Peyer's patch (tissue), 4 donors: Measurements from ENCODE around the gene CRIM1.

Experiments used
- CTCF ChIP-seq, 6 experiments: fragments of 450-650 bp in 4 of 6; fragments of 200-600 bp in 2 of 6; sonication (generic) in 1 of 6; IDR thresholded peaks; one replicate each; pipeline ENCODE4 v1.5.1; 2017 to 2019; ENCODE audit warnings: antibody characterized with exemption in 6 of 6, mild to moderate bottlenecking in 3 of 6, moderate library complexity in 1 of 6
- POLR2A ChIP-seq, 2 donors: fragments of 450-650 bp; IDR thresholded peaks; one replicate each; pipeline ENCODE4 v1.5.1; 2017; ENCODE audit warnings: antibody characterized with exemption in 2 of 2, mild to moderate bottlenecking in 2 of 2, moderate library complexity in 2 of 2

- TF ChIP-seq CTCF (IDR thresholded peaks at IDR 0.05) (no peak), POLR2A (IDR thresholded peaks at IDR 0.05) (no peak)
These were observed 82.9 kb downstream of the CRIM1 start for GRCh38 chr2:36438449-36438977.
